CD14-positive monocyte (primary cell): Measurements from ENCODE around the gene SPAM1. TPM values are rescaled to one million over a fixed set of nuclear protein-coding genes. Genes with fewer than 3 reads are reported as not detected.

Source experiments
- DNase-seq, 3 donors: peaks; one replicate each; pipeline ENCODE4 v3.0.0-alpha.2; 2011 to 2022
- H2AFZ ChIP-seq: 2 replicates; pipeline ENCODE4 v1.6.0; 2012; ENCODE audit warnings: mild to moderate bottlenecking, low read depth, low read length, inconsistent platforms; ENCODE audit not compliant: insufficient read depth, poor library complexity, severe bottlenecking
- H3K27ac ChIP-seq, 2 donors: 1 replicate in 1 of 2; 2 replicates in 1 of 2; pipeline ENCODE4 v1.5.1; 2012 to 2013; ENCODE audit warnings: low read length in 2 of 2, control low read depth in 1 of 2, inconsistent platforms in 1 of 2, low read depth in 1 of 2, mild to moderate bottlenecking in 1 of 2
- H3K27me3 ChIP-seq, 2 donors: one replicate each; pipeline versions ENCODE4 v1.6.0 to v1.6.1; 2011 to 2013; ENCODE audit warnings: low read length in 2 of 2; ENCODE audit not compliant: control insufficient read depth in 2 of 2, insufficient read depth in 2 of 2
- H3K36me3 ChIP-seq, 2 donors: replicated peaks in 1 of 2; 1 replicate in 1 of 2; 2 replicates in 1 of 2; pipeline versions ENCODE4 v1.5.1 to v1.6.1; 2012 to 2013; ENCODE audit warnings: low read length in 2 of 2, control low read depth in 1 of 2, inconsistent platforms in 1 of 2, mild to moderate bottlenecking in 1 of 2; ENCODE audit not compliant: insufficient read depth in 2 of 2, control insufficient read depth in 1 of 2
- H3K4me1 ChIP-seq, 2 donors: 1 replicate in 1 of 2; 2 replicates in 1 of 2; pipeline versions ENCODE4 v1.5.1 to v1.6.1; 2012 to 2013; ENCODE audit warnings: low read length in 2 of 2, control low read depth in 1 of 2, inconsistent platforms in 1 of 2, mild to moderate bottlenecking in 1 of 2, moderate library complexity in 1 of 2; ENCODE audit not compliant: insufficient read depth in 2 of 2, control insufficient read depth in 1 of 2
- H3K4me2 ChIP-seq: replicated peaks from 2 replicates; pipeline ENCODE3; 2012; ENCODE audit warnings: low read length, moderate library complexity, mild to moderate bottlenecking; ENCODE audit not compliant: poor library complexity, severe bottlenecking; ENCODE audit errors: extremely low read depth
- H3K4me3 ChIP-seq, 3 experiments: fragments of 200-600 bp in 1 of 3; sonication (generic) in 1 of 3; replicated peaks in 1 of 3; 1 replicate in 2 of 3; 2 replicates in 1 of 3; pipeline ENCODE4 v1.5.1; 2011 to 2013; ENCODE audit warnings: low read length in 3 of 3, mild to moderate bottlenecking in 3 of 3, control low read depth in 2 of 3, low read depth in 2 of 3, inconsistent platforms in 1 of 3, moderate library complexity in 1 of 3
- H3K79me2 ChIP-seq: 2 replicates; pipeline ENCODE4 v1.6.0; 2012; ENCODE audit warnings: mild to moderate bottlenecking, control low read depth, inconsistent platforms, low read length, moderate library complexity; ENCODE audit not compliant: insufficient read depth
- H3K9ac ChIP-seq: 2 replicates; pipeline ENCODE4 v1.6.0; 2017; ENCODE audit warnings: low read length, mild to moderate bottlenecking; ENCODE audit not compliant: insufficient read depth, poor library complexity, severe bottlenecking
- H3K9me3 ChIP-seq, 2 donors: replicated peaks in 1 of 2; 1 replicate in 1 of 2; 2 replicates in 1 of 2; pipeline versions ENCODE4 v1.5.1 to v1.6.1; 2012 to 2013; ENCODE audit warnings: low read length in 2 of 2, control low read depth in 1 of 2; ENCODE audit not compliant: control insufficient read depth in 1 of 2, insufficient read depth in 1 of 2
- H4K20me1 ChIP-seq: 2 replicates; pipeline ENCODE4 v1.6.0; 2012; ENCODE audit warnings: mild to moderate bottlenecking, low read length, control low read depth, moderate library complexity; ENCODE audit not compliant: insufficient read depth
- H3K27ac Mint-ChIP-seq, 7 donors: one replicate each; pipeline ENCODE4 v1.8.0; 2020; ENCODE audit warnings: mild to moderate bottlenecking in 7 of 7, mixed read lengths in 7 of 7, moderate library complexity in 6 of 7, inconsistent platforms in 2 of 7
- H3K27me3 Mint-ChIP-seq, 3 donors: one replicate each; pipeline ENCODE4 v1.8.0; 2021 to 2022; ENCODE audit warnings: low read depth in 3 of 3, mild to moderate bottlenecking in 3 of 3, mixed read lengths in 3 of 3, moderate library complexity in 3 of 3, inconsistent platforms in 1 of 3
- H3K36me3 Mint-ChIP-seq, 2 donors: one replicate each; pipeline ENCODE4 v1.8.0; 2020; ENCODE audit warnings: mixed read lengths in 2 of 2, inconsistent platforms in 1 of 2, mild to moderate bottlenecking in 1 of 2
- H3K4me1 Mint-ChIP-seq: one replicate; pipeline ENCODE4 v1.8.0; 2020; ENCODE audit warnings: mild to moderate bottlenecking, mixed read lengths
- H3K4me3 Mint-ChIP-seq, 2 donors: one replicate each; pipeline ENCODE4 v1.8.0; 2020; ENCODE audit warnings: mild to moderate bottlenecking in 2 of 2, mixed read lengths in 2 of 2, moderate library complexity in 1 of 2
- H3K9me3 Mint-ChIP-seq, 7 donors: one replicate each; pipeline ENCODE4 v1.8.0; 2020 to 2022; ENCODE audit warnings: mixed read lengths in 7 of 7, mild to moderate bottlenecking in 6 of 7, moderate library complexity in 6 of 7, inconsistent platforms in 2 of 7
- intact Hi-C, 2 donors: fragments of 100-400 bp; cut with micrococcal nuclease; formaldehyde crosslinking; loops; one replicate each; pipeline versions ENCODE4 v1.15.0 to v1.15.1; 2023
- polyA plus RNA-seq, 3 donors: library from polyadenylated mRNA; depleted of rRNA in 1 of 3; unstranded in 2 of 3; stranded (reverse) in 1 of 3; fragments of 300-500 nt in 2 of 3; fragments of >200 nt in 1 of 3; fragmentation: Illumina TruSeq in 2 of 3; gene quantifications; 1 replicate in 2 of 3; 2 replicates in 1 of 3; pipeline ENCODE4 v1.2.3, GENCODE V29; 2012 to 2021
- TF ChIP-seq, protein P1 (sequence below): fragments of 200-600 bp; IDR thresholded peaks from one replicate; pipeline ENCODE4 v1.8.0; 2022; ENCODE audit warnings: antibody characterized with exemption, mild to moderate bottlenecking

Gene SPAM1
- polyA plus RNA-seq, 3 donors = not detected

DNA sequence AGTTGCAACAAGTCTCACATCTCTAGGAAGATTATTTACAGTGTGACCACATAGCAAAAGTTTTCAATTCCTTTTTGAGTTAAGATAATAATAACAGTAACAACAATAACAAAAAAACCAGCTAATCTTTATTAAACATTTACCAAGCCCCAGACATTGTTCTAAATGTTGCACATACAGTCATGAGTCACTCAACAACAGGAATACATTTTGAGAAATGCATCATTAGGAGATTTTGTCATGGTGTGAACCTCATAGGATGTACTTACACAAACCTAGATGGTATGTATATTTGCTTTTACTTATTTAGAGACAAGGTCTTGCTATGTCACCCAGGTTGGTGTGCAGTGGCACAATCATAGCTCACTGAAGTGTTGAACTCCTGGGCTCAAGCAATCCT is 52.0 kb downstream of the SPAM1 start:
- DNase-seq = no peak
- Histone ChIP-seq H3K27ac (no peak overlapping the region), H3K4me3 (no peak overlapping the region), H2AFZ (no peak overlapping the region), H3K4me1 (no peaks in the 10 kb centered on the region), H4K20me1 (no peaks in the 10 kb centered on the region), H3K36me3 (no peaks in the 10 kb centered on the region), H3K27me3 (no peaks in the 10 kb centered on the region), H3K9ac (no peak overlapping the region), H3K4me2 (no peak overlapping the region), H3K9me3 (no peaks in the 10 kb centered on the region), H3K79me2 (no peaks in the 10 kb centered on the region)
- TF ChIP-seq, protein P1, sequence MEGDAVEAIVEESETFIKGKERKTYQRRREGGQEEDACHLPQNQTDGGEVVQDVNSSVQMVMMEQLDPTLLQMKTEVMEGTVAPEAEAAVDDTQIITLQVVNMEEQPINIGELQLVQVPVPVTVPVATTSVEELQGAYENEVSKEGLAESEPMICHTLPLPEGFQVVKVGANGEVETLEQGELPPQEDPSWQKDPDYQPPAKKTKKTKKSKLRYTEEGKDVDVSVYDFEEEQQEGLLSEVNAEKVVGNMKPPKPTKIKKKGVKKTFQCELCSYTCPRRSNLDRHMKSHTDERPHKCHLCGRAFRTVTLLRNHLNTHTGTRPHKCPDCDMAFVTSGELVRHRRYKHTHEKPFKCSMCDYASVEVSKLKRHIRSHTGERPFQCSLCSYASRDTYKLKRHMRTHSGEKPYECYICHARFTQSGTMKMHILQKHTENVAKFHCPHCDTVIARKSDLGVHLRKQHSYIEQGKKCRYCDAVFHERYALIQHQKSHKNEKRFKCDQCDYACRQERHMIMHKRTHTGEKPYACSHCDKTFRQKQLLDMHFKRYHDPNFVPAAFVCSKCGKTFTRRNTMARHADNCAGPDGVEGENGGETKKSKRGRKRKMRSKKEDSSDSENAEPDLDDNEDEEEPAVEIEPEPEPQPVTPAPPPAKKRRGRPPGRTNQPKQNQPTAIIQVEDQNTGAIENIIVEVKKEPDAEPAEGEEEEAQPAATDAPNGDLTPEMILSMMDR = no peak
- Mint-ChIP-seq H3K27me3 (peaks cover 0 to 2% (median 0%) of the 10 kb centered on the region in 3 donors), H3K4me3 (no peak overlapping the region), H3K36me3 (no peaks in the 10 kb centered on the region), H3K9me3 (peaks cover 0 to 6% (median 0%) of the 10 kb centered on the region in 7 donors), H3K4me1 (no peaks in the 10 kb centered on the region), H3K27ac (no peak overlapping the region)
- intact Hi-C loops = no loop called here

DNA sequence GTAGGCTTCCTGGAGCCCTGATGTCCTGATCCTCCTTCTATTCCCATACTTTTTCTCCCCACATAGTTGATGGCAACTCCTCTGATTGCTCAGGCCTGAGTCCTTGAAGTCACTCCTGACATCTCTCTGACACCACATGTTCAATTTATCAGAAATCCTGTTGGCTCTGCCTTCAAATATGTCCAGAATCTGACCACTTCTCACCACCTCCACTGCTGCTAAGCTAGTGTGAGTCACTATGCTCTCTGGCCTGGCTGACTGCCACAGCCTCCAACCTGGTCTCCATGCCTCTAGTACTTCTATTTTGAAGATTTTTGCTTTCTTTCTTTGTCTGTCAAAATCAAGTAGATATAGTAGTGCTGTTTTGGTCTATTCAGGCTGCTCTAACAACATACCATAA is 54.8 kb downstream of the SPAM1 start:
- no peaks in the 10 kb centered on the region for H3K36me3 Mint-ChIP-seq
- intact Hi-C loops = no loop called here
- no peak overlapping the region for H3K4me2 ChIP-seq
- H2AFZ ChIP-seq = no peak overlapping the region
- no peaks in the 10 kb centered on the region for H3K27me3 ChIP-seq
- no peak for DNase-seq
- no peak overlapping the region for H3K27ac ChIP-seq
- peaks cover 0 to 7% (median 0%) of the 10 kb centered on the region in 7 donors for H3K9me3 Mint-ChIP-seq
- H3K9ac ChIP-seq = no peak overlapping the region
- H3K4me3 Mint-ChIP-seq = no peak overlapping the region
- no peaks in the 10 kb centered on the region for H3K36me3 ChIP-seq
- no peak overlapping the region for H3K27ac Mint-ChIP-seq
- H3K79me2 ChIP-seq = no peaks in the 10 kb centered on the region
- peaks cover 0 to 2% (median 0%) of the 10 kb centered on the region in 3 donors for H3K27me3 Mint-ChIP-seq
- H3K9me3 ChIP-seq = no peaks in the 10 kb centered on the region
- no peak overlapping the region for H3K4me3 ChIP-seq
- no peaks in the 10 kb centered on the region for H4K20me1 ChIP-seq
- H3K4me1 Mint-ChIP-seq = no peaks in the 10 kb centered on the region
- no peaks in the 10 kb centered on the region for H3K4me1 ChIP-seq
- TF ChIP-seq, protein P1 = no peak
